ENCODE data around the gene BCL11B.

Gene BCL11B

DNA sequence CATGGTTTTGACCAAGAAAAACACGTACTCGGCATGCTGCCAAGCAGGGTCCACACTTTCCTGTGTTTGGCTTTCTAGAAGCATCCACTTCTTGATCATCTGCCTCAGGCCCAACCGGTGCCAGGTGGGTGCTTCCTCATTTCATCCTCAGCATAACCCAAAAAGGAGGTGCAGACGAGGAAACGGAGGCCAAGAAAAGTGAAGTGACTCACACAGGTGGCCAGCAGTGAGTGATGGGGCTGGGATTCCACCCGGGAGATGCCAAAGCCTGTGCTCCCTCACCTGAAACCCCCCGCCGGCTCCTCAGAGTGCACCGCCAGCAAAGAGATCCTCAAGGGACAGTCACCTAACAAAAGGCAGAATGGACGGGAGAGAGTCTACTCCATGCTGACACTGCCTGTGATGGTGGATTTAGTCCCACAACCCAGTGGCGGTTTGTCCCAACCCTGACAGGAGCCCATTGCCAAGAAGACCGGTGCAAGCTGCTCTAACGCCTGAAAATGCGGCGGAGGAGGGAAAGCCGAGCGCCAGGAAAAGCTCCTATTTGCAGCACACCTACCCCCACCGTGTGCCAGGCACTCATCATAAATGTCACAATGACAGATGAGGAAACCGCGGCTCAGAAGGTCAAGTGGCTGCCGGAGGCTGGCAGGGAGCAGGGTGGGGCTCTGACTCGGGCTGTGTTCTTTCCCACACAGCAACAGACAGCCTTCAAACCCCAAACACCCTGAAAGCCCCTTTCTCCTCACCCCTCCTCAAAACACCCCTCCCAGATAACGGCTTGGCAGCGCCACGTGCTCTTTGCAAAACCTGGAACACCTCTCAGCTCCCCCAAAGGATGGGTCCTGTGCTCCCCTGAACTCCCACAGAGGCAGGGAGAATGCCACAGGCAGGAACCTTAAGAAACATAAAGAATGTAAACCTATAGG is 18.8 kb downstream of the BCL11B start:
- DNase-seq, result no peak

DNA sequence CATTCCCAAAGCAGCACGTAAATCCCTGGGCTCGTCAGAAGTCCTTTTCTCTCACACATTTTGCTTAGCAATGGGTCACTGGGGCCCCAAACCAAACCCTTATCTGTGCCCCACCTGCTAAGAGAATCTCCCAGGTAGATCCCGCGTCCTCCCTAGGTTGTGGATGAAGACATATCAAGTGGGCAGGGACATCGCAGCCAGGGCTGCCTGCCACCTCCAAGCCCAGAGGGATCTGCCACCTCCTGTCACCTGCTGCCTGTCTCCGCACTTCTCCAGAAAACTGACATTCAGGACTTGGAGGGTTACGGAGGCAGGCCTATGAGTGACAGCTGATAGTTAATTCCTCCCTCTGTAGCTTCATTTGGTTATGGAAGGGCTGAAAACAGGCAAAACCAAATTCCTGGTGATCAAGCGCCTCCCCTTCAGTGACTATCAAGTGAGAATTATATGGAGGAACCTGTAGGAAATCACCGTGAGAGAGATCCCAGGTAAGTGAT is 19.5 kb downstream of the BCL11B start:
- DNase-seq, result no peak

DNA sequence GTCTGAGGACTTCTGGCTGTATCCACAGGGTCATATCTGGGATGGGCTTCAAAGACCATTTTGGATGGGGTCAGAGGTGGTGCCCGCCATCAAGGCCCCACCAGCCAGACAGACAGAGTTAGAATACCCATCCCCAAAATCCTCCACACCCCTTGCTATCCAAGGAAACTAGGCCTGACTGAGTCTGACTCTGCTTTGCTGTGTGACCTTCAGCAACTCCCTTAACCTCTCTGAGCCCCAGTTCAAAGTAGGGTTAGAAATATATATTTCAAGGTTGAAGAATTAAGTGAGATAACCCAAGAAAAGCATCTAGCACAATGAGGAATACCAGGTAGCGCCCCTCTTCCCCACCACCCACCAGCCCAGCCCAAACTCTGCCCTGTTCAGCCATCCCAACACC is 20.3 kb downstream of the BCL11B start:
- no peak for DNase-seq

GRCh38 chr14:99250636-99251208 is 21.3 kb downstream of the BCL11B start:
- no peak for DNase-seq

GRCh38 chr14:99249389-99249788 is 22.6 kb downstream of the BCL11B start:
- DNase-seq, result no peak

DNA sequence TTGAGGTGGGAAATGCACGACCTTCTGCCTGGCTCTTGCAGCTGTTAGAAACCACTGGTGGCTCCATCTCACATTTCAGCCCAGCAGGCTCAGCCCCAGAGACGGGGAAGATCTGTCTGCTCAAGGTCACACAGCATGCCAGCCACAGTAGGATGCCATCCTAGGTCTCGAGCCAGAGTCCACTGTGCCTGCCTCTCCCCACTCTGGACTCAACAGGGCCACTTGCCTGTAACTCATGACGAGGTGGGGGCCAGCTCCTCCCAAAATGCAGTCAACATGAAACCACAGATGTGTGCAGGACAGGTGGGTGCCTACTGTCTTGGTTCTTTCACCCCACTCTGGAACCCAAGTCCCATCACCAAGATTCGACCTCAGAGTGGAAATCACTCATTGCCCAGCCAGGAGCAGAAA is 23.2 kb downstream of the BCL11B start:
- no peak for DNase-seq

DNA sequence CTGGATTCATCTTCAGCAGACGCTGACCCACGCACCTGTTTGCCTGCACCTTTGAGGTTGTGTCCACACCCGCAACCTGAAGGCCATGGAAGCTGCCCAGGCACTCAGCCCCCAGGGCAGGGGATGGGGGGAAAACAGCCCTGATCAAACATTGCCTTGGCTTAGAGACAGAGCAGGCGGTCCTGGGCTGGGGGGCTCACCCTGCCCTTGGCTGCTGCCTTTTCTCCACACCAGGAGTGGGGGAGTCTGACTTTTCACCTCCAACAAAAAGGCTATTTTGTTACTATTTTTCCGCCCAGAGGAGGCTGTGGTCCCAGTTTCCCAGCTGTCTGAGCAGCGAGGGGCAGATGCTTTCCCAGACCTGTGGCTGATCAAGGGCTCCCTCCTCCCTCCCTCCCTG is 24.2 kb downstream of the BCL11B start:
- no peak for DNase-seq

GRCh38 chr14:99247101-99247729 is 24.8 kb downstream of the BCL11B start:
- DNase-seq, result no peak

- no peak for DNase-seq
Measured at GRCh38 chr14:99246536-99247097, 25.4 kb downstream of the BCL11B start.

DNA sequence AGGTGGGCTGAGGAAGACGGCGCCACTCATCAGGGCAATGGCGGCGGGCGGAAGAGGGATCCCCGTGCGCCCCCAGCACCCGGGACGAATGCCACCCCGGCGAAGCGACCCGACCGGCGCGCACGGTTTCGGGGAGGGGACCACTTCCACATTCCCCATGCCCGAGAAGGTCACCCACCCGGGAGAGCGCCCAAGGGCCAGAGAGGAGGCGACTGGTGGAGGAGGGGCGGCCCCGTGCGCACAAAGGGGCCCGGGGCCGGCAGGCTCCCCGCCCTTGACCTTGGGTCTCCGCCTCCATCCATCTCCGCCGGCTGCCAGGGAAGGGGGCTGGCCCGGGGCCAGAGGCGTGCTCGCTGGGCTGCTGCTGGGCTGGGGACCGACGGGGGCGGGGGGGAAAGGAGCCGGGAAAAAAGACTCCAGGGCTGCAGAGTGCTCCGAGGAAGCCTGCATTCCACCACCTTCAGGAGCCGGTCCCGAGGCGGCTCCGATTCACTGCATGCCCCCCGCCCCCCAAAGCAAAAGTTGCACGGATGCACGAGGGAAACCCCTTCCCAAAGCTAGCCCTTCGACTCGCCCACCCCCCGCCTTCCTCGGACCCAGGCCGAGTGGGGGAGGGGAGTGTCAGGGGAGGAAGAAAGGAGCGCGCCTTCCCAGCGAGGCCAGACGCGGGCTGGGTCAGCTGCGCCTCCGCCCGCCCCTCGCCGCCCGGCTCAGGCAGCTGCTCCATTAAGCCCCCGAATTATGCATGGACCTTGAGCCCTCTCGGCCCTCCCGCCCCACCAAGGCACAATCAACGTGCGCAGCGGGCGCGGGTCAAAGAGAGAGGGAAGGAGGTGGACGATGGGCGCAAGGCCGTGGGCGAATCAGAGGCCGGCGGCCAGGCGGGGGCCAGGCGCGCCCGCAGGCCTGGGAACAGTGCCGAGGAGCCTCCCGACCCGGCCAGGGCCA is 26.2 kb downstream of the BCL11B start:
- DNase-seq, result no peak

GRCh38 chr14:99244941-99245563 is 26.9 kb downstream of the BCL11B start:
- no peak for DNase-seq

DNA sequence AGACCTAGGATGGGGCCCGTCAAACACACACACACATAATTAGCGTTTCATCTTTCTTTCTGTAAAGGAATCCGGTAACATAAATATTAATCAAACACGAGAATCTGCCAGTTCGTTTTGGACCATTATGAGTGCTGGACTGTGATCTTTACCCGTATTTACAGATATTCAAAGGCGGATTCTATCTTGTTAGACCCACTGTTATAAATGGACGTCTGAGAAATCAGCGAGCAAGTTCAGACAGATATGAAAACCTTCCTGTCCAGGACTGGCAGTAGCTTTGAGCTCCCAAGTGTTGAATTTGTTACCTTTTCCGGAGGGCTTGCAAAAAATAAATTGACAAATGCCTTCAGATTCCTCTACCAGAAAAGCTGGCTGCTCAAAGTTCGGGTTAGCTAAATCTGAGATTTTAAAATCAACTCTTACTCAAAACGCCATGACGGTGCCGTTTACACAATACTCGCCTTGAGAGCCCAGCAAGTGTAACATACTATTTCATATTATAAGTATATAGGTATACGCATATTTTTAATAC is 27.6 kb downstream of the BCL11B start:
- no peak for DNase-seq

- no peak for DNase-seq
Measured at GRCh38 chr14:99242816-99243721, 28.9 kb downstream of the BCL11B start.

DNA sequence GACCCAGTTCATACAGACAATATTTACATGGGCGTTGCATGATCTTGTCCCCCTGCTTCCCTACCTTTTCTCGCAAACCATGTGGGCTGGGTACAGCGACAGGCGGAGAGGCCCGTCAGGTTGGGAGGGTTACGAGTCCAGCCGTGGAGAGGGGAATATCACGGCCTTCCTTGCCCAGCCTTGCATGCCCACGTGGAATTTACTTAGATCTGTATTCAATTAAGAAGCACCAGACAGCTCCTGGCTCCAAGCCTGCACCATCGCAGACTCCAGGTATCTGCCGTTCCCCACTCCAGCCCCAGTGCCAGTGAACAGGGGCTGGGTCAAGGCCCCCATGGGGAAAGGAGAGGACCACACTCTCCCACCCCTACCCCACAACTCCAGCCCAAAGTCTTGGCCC is 29.8 kb downstream of the BCL11B start:
- DNase-seq, result no peak

DNA sequence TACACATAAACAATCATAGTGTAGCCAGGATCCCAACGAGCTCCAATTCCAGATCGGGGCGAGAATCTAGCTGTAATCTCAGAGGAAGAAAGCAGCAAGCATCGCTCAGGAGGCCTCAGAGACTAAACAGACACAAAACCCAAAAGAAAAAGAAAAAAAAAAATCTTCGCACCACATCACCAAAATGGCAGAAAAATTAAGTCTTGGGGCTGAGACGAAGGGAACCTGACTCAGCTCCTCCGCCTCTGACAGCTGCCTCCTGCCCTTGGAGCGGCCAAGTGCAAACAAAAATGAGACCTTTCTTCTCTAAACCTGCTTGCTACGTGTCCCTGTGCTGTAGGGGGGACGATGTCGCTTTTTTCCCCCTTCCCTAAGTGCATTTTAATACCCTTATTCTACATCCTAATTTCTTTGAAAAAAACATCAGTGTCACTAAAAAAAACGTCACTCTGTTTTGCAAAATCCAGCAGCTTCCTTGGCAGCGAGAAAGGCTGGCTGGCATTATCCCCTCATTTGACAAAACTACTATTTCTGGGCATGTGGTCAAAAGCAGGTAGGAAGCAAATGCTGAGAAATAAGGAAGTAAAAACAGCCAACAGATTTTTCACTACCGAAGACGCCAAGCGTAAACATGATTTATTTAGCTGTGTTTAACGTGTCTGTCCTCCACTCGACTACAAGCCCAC is 30.5 kb downstream of the BCL11B start:
- DNase-seq, result no peak

- no peak for DNase-seq
Measured at GRCh38 chr14:99240627-99241324, 31.2 kb downstream of the BCL11B start.

- DNase-seq, result no peak
Measured at GRCh38 chr14:99239661-99240092, 32.3 kb downstream of the BCL11B start.

- no peak for DNase-seq
Measured at GRCh38 chr14:99238216-99238615, 33.8 kb downstream of the BCL11B start.

DNA sequence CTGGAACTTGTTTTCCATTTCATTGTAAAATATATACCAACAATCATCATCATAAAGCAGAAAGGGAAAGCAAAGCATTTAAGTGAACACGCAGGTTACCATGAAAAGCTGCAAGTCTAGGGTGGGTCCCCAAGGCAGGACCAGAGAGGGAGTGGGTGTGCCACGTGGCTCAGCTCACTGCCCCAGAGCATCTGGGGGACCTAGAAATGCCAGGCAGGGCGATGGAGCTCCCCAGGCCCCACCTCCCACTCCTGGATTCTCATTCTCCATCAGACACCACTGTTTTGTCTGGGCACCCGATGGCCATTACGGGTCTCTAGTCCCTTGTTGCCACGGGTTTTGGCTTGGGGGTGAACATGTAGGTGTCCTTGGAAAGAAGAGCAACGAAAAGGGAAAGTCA is 34.7 kb downstream of the BCL11B start:
- DNase-seq, result no peak
